ENCODE measurements around the gene GSE1.

DNA sequence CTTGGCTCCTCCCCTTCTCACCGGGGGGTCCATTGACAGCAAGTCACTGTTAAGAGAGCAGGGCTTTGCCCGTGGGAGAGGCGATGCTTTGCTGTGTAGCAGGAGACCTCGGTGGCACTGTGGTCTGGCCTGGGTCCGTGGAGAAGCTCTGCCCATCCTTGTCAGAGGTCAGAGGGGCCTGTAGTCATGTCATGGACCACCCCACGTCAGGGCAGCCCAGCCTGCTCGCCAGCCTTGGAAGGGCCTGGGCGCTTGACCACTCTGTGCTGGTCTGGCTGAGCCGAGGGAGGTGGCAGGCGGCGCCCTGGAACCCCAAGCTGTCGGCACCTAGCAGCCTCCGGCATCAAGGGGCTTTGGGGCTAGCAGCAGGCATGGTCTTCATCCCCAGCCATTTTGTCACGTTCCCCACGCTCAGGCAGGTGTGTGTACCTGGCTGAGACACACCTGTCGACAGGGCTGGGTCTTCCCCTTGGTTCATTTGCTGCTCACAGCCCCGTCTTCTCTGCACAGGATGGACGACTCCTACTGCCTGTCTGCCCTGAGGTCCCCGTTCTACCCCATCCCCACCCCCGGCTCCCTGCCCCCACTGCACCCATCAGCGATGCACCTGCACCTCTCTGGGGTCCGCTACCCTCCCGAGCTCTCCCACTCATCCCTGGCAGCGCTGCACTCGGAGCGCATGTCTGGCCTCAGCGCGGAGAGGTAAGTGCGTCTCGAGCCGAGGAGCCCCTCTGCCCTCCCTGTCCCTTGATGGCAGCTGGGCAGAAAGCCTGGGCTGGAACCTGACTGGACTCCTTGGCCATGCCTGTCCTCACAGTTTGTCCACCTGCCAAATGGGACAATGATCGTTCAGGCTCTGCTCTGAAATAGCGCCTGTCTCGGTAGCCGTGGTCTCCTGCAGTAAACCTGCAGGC is 42.4 kb downstream of the GSE1 start:
- TF ChIP-seq POLR2A (IDR thresholded peaks at IDR 0.05; ENCODE audit: low read length) (no peak), GATA1 (IDR thresholded peaks at IDR 0.05; ENCODE audit: low read depth, low read length) (no peak)
